GM21737 (cell line): ENCODE results near the gene ENG.
"Not testable (repeated sequence)": the region's sequence is repeated elsewhere in the genome, so short reads cannot be mapped to it uniquely, and the experiment has no call there.

Source experiments
- ATAC-seq: cut with Tn5 transposase; IDR thresholded peaks from one replicate; pipeline ENCODE4 v1.9.1; 2021; ENCODE audit warnings: mild to moderate bottlenecking, moderate library complexity; ENCODE audit not compliant: unreplicated experiment

Gene ENG

DNA sequence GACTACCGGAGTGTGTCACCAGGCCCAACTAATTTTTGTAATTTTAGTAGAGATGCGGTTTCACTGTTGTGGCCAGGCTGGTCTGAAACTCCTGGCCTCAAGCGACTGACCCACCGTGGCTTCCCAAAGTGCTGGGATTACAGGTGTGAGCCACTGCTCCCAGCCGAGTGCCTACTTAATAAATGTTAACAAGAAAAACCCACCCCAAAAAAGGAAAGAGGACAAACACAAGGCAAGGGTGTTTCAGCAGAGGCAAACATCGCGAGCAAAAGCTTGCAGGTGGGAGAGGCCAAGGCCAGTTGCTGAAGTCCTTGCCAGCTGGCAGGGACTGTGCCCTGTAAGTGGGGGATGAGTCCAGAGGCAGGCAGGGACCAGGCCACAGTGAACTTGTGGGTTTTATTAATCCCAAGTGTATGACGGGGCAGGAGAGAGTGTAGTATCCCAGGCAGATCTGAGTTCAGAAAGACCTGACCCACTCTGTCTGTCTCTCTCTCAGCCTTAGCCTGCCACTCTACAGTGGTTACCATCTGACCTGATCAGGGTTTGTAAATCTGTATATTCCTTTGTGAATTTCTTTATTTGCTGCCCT, 58.1 kb downstream of the ENG start:
- no peak for ATAC-seq

DNA sequence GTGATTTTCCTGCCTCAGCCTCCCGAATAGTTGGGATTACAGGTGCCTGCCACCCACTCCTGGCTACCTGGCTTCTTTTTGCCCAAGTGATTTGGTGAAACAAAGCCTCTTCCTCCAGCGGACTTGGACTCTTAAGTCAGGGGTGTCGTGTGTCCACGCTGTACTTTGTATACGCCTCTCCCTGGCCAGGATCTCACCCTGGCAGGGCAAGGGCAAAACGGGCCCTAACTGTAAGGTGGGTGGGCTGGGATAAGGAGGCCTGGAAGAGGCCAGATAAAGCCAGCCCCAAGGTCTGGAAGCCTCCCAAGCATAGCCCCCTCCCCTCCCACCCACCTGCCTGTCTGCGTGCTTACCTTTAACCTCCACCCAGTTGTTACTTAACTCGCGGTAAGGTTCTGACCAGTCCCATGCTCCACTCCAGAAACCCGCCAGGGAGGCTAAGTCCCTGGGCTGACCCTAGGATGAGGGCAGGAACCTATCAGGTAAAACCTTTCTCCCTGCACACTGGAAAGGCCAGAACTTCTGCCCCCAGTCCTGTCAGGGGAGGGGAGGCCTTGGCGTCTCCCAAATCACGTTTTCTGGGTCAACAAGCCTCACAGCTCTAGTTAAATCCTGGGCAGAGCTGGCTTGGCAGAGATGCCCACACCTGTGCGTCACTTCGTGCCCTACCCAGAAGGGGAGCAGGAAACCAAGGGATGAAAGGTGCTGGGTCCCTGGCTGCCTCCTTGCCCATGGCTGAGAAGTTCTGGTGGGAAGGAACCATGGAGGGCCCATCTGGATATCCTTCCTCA, 60.3 kb downstream of the ENG start:
- no peak for ATAC-seq

DNA sequence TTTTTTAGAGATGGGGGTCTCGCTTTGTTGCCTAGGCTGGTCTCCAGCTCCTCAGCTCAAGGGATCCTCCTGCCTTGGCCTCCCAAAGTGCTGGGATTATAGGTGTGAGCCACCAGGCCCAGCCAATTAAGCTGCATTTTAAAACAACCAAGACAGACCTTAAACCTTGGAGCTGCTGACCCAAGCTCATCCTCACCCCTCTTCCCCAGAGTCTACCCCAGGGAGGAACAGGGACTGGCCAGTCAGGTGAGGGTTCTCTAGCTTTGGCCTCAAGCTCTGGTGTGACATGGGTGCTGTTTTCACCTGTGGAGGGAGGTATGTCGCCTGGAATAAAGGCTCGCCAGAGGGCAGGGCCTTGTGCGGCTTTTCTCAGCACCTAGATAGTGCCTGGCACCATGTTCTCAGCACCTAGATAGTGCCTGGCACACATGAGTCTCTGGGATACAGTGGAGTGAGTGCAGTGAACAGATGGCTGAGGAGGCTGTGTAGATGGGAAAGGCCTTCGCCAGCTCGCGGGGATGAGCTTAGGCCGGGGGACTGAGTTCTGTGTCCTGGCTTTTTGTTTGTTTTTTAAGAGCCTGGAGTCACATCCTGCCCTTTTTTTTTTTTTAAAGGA, 61.3 kb downstream of the ENG start:
- ATAC-seq: no peak

DNA sequence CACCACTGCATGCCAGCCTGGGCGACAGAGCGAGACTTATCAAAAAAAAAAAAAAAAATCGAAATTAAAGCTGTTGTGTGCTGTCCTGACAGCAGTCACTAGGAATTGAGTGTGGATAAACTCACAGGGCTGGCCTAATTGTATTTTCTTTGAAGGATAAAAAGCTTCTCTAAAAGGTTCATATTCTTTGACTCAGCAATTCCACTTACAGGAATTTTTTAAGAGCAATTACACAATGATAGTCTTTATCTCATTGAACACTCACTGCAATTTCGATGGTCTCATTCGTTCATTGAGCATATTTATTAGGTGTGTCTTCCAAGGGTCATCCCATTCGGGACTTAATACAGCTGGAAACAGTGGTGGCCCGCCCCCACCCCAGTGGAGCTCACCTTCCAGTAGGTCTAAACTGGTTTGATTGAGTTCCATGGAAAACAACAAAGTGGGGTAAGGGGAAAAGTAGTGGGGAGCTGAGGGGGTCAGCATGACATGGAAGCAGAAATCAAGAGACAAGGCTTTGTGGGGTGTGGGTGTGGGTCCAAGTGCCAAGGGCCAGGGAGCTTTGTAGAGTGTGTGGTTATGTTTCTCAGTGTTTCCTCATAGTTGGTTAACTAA, 61.9 kb downstream of the ENG start:
- no peak for ATAC-seq

DNA sequence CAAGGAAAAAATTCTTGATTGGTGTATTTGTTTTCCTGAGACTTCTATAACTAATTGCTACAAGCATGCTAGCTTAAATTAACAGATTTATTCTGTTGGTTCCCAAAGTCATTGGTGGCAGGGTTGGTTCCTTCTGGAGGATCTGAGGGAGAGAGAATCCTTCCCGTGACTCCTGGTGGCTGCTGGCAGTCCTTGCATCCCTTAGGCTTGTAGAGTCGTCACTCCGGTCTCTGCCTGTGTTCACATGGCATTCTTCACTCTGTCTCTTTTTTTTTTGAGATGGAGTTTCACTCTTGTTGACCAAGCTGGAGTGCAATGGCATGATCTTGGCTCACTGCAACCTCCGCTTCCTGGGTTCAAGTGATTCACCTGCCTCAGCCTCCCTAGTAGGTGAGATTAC, 63.4 kb downstream of the ENG start:
- no peak for ATAC-seq

DNA sequence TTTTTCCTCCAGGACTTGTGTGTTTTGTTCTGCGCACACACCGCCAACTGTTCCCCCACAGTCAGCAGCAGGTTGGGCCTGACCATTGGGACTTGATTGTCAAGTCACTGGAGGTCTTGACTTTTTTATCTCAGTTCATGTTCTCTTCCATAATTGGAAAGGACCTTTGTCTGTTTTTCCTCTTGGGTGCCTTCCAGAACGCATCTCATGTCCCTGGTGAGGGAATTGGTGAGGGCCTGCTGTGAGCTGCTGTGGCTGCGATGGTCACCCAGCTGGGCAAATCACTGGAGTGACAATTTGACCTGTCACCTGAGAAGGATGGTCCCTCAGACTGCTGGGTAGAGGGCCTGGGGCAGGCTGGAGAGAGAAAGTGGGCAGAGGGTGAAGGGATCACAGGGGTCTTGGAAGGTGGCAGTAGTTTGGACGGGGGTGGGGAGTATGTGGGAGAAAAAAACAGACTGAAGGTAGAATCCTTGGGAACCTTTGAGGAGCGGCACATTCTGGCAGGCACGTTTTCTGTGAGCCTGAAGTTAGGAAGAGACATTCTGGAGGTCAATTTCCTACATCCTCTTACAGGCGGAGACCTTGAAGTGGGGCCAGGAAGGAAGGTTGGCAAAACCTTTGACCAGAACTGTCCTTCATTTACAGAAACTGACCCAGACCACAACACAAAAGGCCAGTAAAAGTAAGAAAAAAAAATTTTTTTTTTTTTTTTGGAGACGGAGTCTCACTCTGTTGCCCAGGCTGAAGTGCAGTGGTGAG, 64.2 kb downstream of the ENG start:
- ATAC-seq: no peak

GRCh38 chr9:127789179-127789578, 65.3 kb downstream of the ENG start:
- ATAC-seq: no peak

- no peak for ATAC-seq
Measured at GRCh38 chr9:127788337-127789011, 66.0 kb downstream of the ENG start.

DNA sequence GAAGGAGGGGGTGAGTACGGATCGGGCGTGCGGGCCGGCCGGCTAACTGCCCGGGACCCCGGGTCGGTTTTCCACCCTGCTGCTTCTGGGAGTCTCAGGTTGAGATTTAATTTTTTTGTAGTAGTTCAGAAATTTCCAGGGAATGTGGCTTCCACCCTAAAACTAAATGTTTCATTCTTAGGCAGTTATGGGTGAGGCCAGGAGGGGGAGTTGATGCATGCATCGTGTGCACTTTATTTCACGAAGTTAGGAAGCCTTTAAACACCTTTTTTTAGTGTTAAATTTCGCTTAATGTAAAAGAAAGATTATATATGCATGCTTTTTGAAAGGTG, 67.7 kb downstream of the ENG start:
- no peak for ATAC-seq

DNA sequence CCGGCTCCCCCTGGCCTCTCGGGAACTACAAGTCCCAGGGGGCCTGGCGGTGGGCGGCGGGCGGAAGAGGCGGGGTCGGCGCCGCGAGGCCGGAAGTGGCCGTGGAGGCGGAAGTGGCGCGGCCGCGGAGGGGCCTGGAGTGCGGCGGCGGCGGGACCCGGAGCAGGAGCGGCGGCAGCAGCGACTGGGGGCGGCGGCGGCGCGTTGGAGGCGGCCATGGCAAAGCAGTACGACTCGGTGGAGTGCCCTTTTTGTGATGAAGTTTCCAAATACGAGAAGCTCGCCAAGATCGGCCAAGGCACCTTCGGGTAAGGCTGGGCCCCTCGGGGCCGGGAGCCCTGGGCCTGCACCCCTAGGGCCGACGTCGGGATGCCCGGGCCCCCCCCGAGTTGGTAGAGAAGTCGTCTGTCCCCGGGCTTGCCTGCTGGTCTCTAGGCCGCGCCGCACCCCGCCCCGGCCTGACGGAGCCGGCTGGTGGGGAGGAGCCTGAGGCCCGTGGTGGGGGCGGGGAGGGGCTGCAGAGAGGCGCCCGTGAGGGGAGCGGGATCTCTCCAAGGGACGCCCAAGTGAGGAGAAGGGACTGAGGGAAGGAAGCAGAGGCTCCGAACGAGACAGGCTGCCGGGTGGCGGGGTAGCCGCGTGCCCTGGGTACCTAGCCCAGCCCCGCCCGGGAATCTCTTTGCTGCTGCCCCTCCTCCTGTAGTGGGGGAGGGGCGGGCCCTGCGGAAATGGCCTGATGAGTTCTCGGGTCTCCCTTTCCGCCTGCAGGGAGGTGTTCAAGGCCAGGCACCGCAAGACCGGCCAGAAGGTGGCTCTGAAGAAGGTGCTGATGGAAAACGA, 68.3 kb downstream of the ENG start, which contains the start of gene CDK9:
Gene CDK9 (plus strand): TSS at position 102 of the 840 bp plus-strand sequence. CDS start 115 bp downstream, at position 217.
- ATAC-seq: peak; percentile 66

- ATAC-seq: peak; percentile 45
Measured at GRCh38 chr9:127785023-127785932, 69.2 kb downstream of the ENG start.

DNA sequence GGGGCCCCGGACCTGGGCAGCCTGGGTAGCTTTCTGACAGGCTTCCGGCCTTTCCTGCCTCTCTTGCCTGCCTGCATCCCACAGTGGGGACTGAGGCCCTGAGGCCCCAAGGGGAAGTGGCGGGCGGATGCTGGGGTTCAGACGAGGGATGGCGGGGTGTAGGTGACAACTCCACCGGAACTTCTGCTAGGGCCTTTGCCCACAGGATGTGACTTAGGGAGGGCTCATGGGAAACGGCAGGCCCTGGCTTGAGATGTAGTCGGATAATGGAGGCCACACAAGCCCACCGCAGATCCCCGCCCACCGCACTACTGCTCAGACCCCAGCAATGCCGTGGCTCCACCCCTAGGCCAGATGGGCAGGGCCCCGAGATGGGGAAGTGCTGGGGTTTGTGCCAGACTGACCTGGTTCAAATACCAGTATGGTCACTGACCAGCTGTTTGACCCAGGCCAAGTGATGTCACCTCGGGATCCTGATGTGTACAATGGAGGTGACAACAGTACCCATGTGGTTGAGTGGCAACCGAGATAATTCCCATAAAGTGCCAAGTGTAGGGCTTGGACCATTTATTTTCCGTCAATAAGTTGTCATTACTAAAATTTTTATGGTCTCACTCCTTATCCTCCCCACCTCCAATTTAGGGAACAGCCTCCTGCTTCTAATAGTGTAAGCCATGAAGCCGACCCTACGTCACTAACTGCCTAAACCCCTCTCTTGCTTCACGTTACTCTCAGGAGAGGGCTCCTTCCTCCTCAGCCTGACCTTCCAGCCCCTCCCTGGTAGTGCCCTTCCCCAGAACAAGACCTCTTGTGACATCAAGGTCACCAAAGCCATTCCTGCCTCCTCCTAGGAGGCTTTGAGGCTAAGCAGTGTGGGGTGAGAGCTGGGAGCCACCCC, 71.1 kb downstream of the ENG start:
- ATAC-seq: no peak

DNA sequence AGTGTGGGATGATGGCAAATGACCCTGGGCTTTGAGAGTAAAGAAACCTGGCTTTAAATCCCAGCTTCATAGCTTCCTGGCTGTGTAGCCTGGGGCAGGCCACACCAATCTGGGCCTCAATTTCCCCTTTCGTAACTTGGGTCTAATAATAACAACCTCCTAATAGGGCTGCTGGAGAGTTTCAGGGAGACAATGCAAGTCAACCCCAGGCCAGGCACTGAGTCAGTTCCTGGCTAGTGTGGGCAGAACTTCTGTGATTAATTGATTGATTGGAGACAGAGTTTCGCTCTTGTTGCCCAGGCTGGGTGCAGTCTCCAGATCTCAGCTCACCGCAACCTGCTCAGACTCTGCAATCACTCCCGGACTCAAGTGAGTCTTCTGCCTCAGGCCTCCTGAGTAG, 72.7 kb downstream of the ENG start:
- ATAC-seq: no peak

GRCh38 chr9:127780909-127781308, 73.5 kb downstream of the ENG start:
- not testable (repeated sequence) for ATAC-seq

DNA sequence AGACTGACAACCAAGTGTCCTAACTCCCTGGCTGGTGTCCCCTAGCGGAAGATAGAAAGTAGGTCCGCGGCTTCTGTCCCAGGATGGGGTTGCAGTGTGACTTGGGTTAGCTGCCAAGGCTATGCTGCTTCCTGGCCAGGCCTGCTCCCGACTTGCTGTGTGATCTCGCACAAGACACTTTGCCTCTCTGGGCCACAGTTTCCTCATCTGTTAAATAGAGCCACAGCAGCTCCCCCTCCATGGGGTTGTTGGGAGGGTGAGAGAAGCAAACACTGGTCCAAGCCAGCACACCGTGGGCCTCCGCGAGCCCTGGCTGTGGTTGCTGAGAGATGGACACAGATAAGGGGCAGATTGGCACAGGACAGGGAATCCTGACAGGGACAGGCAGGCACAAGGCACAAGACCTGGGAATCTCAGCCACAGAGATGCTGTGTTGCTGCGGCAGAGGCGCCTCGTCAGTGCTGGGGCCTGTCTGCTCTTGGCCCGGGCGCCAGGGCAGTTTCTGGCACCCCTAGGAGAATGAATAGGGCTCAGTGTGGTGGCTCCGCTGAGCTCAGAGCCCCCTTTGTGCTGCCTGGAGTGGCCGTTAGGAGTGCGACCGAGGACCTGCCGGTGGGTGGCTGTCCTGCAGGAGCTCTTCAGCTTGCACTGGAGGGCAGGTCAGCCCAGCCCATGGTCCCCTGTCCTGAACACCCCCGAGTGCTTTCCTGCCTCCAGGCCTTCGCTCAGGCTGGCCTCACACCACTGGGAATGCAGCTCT, 74.2 kb downstream of the ENG start:
- no peak for ATAC-seq

GRCh38 chr9:127779136-127779981, 75.1 kb downstream of the ENG start:
- ATAC-seq: peak; percentile 34
